NCI-H526 treated with DMSO at 0.1 percent for 48 hours (cell line): ENCODE measurements around the gene PREB.

Source experiments
- DNase-seq: peaks from one replicate; lab custom pipeline; 2025; lab: John Stamatoyannopoulos, UW

PREB gene

DNA sequence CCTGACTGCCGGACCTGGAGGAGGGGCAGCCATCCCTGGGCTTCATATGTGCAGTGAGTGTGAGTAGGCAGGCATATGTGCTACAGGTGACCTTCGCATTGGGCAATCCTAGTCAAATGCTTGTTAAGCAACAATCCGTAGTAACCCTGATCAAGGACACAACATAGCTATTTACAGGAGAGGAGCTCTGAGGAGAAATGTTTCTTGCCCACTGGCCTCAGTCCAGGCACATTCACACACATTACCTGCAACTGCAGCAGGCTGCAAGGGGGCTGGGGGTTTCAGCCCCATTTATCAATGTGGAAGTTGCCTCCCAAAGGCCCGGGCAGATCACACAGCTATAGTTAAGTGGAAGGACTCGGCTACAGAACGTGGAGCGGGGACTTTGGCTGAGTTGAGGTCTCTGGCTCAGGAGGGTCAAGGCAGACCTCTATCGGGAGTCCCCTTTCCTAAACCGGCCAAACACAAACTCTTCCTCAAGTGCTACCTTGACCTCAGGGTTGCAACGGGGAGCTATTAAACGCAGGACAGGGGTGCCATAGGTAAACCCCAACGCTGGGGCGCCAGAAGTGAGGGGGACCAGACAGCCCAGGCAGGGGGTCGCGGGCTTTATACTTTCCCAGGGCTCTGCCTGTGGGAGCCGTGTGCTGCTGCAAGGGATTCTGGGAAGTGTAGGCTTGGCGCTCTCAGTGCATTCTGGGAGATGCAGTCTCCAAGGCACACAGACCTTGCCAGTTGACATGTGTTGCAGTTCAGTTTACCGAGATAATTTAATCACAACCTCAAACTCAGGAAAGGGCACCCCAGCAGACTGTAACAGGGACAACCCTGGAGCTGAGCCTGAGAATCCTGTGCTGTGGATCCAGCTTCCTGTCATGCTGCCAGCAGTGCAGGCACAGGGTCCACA is 38.4 kb downstream of the PREB start:
- peak; percentile 16 for DNase-seq

DNA sequence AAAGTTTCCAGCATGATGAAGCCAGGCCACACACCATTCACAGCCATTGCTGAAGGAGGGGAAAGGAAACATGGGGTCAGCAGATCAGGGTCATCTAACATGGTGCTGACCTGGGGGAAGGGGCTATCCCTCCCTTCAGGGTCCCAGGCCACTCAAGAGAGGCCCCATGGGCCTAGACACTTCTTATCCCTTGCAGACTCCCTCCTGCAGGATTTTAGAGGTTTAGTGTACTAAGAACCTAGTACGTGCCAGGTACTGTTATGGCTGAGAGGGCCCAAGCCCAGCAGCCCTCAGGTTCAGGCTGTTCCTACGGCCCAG is 39.0 kb downstream of the PREB start:
- DNase-seq = no peak

DNA sequence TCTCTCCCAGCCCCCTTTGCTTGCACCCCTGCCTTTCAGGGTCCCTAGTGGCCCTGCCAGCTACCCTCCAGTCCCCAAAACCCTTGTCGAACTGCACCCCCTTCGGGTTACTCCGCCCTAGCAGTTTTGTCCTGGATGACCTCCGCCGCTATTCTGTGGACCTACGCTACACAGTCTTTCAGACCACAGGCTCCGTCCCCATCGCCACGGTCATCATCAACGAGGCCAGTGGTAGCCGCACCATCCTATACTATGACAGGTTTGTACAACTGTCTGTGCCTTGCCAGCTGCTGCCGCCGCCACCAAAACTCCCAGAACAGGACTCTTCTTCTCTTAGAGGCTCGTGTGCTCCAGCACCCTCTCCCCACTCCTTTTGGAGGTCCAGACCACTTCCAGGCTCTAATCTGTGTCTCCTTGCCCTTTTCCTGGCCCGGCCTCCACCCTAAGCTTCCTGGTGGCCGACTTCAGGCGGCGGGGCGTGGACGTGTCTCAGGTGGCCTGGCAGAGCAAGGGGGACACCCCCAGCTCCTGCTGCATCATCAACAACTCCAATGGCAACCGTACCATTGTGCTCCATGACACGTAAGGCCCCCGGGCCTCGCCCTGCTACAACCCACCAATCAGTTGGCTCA is 40.0 kb downstream of the PREB start:
- DNase-seq = no peak

DNA sequence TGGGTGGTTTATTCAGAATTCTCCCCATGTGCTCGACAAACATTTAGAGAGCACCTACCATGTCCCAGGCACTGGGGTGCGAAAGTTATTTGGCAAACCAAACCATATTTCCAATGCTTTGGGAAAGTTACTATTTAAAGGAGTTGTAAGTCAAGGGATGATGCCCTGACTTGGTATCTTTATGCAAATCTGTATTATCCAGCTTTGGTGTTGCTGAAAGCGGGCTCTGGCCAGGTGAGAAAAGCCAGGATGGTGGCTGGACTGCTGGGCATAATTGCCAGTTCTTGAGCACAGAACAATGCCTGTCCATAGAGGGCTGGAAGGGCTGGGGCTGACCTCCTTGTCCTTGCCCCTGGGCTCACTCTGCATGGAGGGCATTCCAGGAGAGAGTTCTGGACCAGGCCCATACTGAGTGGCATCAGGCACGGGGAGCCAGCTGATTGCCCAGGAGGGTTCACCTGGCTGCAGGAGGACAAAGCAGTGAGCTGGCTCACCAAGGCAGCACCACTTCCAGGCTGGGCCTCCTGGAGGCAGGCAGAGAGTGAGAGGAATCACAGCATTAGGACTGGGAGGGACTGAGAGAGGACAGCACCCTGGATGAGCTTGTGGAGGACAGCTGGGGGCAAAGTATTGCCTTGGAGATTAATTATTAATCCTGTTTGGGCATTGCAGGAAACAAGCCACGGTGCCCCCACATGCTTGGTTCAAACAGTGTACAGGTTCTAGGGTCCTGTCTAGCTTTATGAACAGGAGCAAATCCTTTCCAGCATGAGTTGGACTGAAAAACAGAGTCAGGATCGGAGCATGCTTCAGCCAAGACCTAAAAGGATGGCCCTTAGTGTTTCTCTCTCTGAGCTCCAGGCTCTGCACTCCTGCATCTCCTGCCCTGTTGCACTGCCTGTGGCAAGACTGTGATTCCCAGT is 40.7 kb downstream of the PREB start:
- no peak for DNase-seq

DNA sequence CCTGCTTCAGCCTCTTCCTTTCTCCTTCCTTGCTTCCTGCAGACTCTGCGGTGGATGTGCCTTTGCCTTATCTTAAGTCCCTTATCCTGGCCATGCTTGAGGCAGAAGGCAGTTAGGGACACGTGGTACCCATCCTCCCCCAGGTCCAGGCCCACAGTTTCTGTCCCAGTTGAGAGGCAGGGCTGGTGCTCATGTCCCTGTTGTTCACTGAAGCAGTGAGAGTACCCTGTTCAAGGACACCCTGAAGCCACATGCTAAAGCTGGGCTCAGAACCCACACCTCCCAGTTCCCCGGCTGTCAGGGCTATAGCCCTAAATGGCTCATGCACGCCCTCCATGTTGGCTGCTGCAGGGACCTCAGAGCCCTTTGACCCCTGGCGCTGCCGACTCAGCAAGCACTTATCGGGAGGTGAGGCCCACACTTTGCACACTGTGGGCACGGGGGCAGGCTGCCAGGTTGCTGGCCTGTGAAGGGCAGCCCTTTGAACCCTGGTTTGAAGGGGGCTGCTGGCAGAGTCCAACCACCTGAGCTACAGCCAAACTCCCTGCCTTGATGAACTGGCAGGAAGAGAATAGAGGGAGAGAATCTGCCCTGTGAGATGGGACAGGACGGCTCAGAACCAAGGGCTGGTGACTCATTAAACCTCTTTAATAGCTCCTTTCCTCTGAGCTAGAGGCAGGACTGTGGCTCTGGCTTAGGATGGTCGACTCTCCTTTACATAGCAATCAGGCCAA is 41.6 kb downstream of the PREB start:
- no peak for DNase-seq

DNA sequence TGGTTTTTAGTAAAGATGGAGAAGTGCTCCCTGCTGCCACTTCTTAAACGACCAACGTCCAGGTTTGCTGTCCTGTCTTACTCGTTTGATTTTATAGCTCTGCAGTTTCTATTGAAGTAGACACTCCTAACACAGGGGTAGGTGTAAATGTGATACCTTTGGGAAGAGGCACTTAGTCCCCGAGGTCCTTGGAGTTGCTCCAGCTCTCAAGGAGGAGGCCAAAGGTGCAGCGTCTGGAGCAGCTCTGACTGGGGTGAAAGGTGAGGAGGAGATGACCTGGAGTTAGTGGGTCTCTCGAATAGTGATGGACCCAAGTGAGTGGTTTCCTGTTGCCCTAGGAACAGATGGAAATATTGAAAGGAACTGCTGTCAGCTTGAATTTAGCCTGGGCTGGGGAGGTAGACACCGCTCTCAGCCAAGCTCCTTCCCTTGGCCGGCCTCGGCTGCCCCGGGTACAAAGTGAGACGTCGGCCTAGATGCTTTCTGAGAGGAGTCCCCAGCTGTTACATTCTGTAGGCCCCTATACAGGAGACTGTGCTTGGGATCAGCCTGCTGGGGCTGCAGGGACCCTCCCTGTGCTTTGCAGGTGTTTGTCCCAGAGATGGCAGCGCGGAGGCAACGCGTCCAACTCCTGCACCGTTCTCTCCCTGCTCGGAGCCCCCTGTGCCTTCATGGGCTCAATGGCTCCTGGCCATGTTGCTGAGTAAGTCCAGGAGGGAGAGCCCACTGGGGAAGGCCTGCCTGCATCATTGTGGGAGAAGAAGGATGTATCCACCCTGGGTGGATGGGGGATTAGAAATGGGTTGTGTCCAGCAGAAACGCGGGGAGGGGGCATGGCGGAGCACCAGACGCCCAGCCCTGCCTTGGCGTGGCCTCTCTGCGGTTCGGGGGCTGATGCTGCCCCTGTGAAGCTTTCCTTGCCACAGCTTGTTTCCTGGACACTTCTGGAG is 42.4 kb downstream of the PREB start:
- no peak for DNase-seq

DNA sequence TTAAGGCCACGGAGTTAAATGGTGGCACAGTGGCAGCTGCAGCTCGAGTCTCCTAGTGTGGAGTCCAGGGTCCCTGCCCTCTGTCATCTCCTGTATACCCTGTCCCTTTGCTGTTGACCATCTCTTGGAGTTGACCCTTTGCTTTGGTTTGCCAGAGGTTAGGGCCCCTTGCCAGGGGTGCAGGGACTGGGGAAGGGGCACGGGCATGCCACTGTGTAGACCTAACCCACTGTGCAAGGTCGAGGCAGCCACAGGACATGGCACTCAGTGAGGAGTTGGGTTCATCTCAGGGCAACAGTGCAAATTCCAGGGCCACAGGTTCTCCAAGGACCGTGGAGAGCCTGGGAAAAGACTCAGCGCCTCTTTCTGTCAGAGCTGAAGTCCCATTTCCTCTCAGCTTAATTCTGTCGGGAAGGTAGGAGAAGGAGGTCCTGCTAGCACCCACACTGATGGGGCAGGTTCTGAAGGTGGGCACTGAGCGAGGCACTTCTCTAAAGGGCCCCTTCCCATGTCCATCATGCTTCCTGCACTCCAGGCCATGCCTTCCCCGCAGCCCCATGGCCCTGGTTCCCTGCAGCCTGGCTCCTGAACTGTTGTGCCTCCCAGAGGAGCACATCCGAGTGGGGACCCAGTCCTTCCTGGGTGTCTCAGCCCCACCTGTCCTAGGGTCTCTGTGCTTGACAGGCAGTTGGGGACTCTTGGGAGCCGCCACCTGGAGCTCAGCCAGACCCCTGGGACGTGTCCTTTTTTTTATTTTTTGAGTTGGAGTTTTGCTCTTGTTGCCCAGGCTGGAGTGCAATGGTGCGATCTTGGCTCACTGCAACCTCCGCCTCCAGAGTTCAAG is 45.1 kb downstream of the PREB start:
- no peak for DNase-seq

DNA sequence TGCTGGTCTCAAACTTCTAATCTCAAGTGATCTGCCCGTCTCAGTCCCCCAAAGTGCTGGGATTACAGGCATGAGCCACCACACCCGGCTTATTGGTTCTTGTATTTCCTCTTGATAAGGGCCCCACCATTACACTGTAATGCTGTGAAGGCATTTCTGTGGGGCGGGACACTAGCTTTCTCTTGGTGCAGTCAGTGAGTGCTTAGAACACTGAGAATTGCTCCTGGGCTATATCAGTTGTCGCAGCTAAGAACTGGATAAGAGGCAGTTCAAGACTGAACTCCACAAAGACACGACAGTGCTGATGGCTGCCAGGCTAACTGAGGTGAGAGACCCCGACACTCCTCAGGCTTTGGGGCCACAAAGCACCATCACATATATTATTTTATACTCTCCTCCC is 45.8 kb downstream of the PREB start:
- no peak for DNase-seq

DNA sequence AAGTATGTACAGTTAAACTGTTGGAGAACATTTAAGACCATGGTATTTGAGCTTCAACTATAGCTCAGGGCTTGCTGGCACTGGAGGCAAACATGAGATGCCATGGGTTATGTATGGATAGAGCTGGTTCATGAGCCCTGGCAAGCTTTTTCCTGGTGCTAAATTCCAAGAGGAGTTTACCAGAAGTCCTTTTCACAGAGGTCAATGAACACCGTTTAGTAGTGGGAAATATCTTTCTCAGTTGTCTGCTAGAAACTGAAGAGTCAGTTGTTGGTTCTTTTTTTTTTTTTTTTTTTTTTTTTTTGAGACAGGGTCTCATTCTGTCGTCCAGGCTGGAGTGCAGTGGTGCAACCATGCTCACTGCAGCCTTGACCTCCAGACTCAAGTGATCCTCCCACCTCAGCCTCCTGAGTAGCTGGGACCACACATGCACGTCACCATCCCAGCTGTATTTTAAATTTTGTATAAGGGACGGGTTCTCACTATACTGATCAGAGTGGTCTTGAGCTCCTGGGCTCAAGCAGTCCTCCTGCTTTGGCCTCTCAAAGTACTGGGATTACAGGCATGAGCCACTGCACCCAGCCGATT is 46.5 kb downstream of the PREB start:
- DNase-seq = no peak

DNA sequence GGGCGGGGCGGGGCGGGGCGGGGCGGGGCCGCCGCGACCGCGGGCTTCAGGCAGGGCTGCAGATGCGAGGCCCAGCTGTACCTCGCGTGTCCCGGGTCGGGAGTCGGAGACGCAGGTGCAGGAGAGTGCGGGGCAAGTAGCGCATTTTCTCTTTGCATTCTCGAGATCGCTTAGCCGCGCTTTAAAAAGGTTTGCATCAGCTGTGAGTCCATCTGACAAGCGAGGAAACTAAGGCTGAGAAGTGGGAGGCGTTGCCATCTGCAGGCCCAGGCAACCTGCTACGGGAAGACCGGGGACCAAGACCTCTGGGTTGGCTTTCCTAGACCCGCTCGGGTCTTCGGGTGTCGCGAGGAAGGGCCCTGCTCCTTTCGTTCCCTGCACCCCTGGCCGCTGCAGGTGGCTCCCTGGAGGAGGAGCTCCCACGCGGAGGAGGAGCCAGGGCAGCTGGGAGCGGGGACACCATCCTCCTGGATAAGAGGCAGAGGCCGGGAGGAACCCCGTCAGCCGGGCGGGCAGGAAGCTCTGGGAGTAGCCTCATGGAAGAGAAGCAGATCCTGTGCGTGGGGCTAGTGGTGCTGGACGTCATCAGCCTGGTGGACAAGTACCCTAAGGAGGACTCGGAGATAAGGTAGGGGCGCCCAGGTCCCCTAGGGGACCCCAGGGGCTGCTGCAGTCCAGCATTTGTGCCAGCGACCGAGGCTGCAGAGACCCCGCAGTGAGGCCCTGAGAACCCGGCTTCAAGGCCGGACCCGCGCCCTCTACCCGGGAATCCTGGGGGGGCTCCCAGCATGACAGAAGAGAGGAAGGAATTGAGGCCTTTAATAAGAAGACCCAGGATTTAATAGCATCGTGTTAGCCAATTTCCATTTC is 47.5 kb downstream of the PREB start, which contains the start of gene KHK:
TSS of gene KHK (plus strand) at position 49 of the 870 bp plus-strand sequence. CDS start at position 537, 488 bp downstream.
- peak; percentile 20 for DNase-seq

DNA sequence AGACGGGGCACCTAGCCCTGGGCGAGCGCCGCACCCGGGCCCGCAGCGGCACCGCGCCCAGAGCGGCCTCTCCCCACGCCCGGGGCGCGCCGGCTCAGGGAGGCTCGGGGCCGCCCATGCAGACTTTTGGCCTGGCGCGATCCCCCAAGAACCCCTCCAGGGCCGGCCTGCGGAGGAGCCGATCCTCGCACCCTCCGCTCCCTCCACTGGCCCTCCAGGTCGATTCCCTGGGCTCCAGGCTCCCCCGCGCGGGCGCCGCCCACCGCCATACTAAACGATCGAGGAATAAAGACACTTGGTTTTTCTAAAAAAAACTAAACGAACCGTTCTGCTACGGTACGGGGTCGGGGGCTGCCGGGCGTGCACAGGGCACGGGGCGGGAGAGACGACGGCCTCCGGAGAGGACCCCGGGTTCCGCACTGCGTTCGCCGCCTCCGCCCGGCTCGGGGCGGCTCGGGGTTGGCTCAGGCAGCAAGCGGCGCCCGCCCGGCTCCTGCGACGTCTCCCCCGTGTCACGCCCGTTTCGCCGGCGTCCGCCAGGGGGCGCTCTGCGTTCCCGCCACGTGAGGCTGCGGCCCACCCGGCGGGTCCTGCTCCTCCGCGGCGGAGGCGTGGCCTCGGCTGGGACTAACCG is 48.2 kb downstream of the PREB start:
- peak; percentile 78 for DNase-seq

DNA sequence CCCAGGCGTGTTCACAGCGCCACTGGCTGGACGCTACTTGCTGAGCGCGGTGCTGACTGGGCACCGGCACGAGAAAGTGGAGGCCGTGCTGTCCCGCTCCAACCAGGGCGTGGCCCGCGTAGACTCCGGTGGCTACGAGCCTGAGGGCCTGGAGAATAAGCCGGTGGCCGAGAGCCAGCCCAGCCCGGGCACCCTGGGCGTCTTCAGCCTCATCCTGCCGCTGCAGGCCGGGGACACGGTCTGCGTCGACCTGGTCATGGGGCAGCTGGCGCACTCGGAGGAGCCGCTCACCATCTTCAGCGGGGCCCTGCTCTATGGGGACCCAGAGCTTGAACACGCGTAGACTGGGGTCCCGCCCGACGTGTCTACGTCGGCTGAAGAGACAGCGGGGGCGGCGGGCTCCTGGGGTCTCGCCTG is 48.8 kb downstream of the PREB start:
- DNase-seq = no peak

DNA sequence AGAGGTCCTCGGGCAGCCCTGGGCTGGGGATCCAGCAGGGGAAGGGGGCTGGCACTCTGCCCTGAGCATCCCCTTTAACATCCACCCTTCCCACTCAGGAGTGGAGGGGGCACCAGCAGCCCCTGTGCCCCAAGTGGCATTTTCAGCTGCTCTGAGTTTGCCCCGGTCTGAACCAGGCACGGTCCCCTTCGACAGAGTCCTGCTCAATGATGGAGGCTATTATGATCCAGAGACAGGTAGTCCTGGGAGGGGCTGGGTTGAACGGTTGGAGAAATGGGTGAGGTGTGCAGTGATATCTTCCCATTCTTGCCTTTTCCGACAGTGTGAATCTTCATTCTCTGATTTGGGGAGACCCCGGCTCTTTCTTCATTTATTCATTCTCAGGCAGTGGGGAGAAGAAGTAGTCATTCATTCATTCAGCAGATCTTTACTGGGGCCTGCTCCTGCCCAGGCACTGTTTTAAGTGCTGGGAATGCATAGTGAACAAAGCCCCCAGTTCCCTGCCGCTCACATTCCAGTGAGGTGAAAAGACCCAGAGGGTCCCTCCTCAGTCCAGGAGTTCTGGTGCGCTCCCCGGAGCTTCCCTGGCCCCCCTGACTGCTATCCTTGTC is 49.3 kb downstream of the PREB start:
- DNase-seq = no peak

DNA sequence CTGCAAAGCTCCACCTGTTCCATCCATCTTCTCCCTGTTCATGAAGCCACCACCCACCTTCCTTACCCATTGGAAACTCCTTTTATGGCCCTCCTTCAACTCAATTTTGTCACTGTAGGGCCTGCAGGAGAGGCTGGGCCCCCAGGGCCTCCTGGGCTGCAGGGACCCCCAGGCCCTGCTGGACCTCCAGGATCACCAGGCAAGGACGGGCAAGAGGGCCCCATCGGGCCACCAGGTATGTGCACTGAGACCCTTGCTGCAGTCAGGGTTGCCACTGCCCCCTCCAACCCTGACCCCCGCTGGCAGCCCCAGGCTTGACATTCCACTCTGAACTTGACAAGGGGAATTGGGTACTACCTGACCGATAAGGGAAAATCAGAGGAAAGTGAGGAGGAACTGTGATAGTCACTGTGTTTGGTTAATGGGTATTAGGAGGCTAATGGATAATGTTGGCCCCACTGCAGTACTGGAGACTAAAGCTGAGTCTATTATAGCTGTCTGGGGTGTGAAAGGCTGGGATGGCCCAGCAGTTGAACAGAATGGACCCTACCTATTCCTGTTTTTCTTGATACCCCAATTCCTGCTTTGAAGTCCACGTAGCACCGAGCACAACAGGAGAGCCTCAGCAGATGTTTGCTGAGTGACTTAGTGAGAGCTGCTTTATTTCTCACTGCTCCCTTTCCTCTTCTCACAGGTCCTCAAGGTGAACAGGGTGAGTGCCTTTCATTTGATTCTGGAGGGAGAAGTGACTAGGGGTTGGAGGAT is 50.0 kb downstream of the PREB start:
- DNase-seq = no peak

DNA sequence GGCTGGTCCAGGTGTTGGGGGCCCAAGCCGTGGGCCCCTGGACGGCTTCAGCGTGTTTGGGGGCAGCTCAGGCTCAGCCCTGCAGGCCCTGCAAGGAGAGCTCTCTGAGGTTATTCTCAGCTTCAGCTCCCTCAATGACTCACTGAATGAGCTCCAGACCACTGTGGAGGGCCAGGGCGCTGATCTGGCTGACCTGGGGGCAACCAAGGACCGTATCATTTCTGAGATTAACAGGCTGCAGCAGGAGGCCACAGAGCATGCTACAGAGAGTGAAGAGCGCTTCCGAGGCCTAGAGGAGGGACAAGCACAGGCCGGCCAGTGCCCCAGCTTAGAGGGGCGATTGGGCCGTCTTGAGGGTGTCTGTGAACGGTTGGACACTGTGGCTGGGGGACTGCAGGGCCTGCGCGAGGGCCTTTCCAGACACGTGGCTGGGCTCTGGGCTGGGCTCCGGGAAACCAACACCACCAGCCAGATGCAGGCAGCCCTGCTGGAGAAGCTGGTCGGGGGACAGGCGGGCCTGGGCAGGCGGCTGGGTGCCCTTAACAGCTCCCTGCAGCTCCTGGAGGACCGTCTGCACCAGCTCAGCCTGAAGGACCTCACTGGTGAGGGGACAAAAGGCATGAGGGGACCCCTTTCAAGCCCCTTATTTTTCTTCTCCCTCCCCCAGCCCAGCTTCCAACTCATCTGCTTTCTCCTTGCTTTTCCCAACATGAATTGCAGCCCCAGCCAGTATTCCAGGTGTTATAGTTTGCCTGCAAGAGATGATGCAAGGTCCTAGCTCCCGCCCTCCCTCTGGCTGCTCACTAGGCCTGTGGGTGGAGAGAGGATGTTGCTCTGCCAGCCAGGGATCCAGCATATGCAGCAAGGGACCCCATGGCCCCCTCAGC is 50.8 kb downstream of the PREB start:
- DNase-seq = no peak
